Fibroblast of mammary gland (primary cell): ENCODE data around the gene ASAP2.
A peak's percentile ranks its signal among the peaks of the same experiment; 100 is the strongest.

Source experiments
- DNase-seq: peaks from one replicate; pipeline ENCODE4 v3.0.0-alpha.2; 2010; ENCODE audit warnings: low read depth
- H3K4me3 ChIP-seq: 2 replicates; pipeline ENCODE4 v1.5.1; 2011; ENCODE audit warnings: low read depth, mild to moderate bottlenecking, low read length, moderate library complexity; ENCODE audit not compliant: control insufficient read depth
- TF ChIP-seq, protein P1 (sequence below): conservative IDR thresholded peaks from 2 replicates; pipeline ENCODE4 v1.5.1; 2011; ENCODE audit warnings: low read depth, low read length, inconsistent platforms; ENCODE audit not compliant: control insufficient read depth, insufficient read depth

Gene ASAP2

DNA sequence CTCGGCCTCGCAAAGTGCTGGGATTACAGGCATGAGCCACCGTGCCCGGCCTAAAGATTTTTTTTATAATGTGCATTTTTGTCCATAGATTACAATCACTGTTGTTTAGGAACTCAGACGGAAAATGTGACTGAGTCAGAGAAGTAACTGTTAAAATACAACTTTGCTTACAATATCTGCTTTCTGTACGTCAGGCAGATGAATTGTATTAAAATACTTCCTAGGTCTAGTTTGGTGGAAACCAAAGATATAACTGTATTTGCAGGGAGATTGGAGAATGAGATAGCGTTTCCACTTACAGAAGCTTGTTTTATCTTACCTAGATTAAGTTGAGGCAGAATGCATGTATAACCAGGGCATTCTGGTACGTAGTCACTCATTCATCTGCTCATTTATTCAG, 36.7 kb downstream of the ASAP2 start:
- no peak for DNase-seq
- TF ChIP-seq, protein P1, sequence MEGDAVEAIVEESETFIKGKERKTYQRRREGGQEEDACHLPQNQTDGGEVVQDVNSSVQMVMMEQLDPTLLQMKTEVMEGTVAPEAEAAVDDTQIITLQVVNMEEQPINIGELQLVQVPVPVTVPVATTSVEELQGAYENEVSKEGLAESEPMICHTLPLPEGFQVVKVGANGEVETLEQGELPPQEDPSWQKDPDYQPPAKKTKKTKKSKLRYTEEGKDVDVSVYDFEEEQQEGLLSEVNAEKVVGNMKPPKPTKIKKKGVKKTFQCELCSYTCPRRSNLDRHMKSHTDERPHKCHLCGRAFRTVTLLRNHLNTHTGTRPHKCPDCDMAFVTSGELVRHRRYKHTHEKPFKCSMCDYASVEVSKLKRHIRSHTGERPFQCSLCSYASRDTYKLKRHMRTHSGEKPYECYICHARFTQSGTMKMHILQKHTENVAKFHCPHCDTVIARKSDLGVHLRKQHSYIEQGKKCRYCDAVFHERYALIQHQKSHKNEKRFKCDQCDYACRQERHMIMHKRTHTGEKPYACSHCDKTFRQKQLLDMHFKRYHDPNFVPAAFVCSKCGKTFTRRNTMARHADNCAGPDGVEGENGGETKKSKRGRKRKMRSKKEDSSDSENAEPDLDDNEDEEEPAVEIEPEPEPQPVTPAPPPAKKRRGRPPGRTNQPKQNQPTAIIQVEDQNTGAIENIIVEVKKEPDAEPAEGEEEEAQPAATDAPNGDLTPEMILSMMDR, result no peak
- no peak overlapping the region for H3K4me3 ChIP-seq

GRCh38 chr2:9244985-9245544, 38.5 kb downstream of the ASAP2 start:
- no peak for DNase-seq
- TF ChIP-seq, protein P1, result no peak
- H3K4me3 ChIP-seq, result no peak overlapping the region

- no peak for DNase-seq
- H3K4me3 ChIP-seq, result no peak overlapping the region
- TF ChIP-seq, protein P1, result no peak
Observed at GRCh38 chr2:9247177-9247576, 40.6 kb downstream of the ASAP2 start.

- TF ChIP-seq, protein P1, result no peak
- no peak overlapping the region for H3K4me3 ChIP-seq
- DNase-seq, result no peak
Observed at GRCh38 chr2:9247786-9248185, 41.2 kb downstream of the ASAP2 start.

GRCh38 chr2:9248363-9248762, 41.8 kb downstream of the ASAP2 start:
- TF ChIP-seq, protein P1, result no peak
- H3K4me3 ChIP-seq, result no peak overlapping the region
- no peak for DNase-seq

GRCh38 chr2:9249020-9249800, 42.6 kb downstream of the ASAP2 start:
- DNase-seq, result peak; percentile 64
- TF ChIP-seq, protein P1, result no peak
- H3K4me3 ChIP-seq, result no peak overlapping the region
